ENCODE data around the gene RXRA.

RXRA gene

DNA sequence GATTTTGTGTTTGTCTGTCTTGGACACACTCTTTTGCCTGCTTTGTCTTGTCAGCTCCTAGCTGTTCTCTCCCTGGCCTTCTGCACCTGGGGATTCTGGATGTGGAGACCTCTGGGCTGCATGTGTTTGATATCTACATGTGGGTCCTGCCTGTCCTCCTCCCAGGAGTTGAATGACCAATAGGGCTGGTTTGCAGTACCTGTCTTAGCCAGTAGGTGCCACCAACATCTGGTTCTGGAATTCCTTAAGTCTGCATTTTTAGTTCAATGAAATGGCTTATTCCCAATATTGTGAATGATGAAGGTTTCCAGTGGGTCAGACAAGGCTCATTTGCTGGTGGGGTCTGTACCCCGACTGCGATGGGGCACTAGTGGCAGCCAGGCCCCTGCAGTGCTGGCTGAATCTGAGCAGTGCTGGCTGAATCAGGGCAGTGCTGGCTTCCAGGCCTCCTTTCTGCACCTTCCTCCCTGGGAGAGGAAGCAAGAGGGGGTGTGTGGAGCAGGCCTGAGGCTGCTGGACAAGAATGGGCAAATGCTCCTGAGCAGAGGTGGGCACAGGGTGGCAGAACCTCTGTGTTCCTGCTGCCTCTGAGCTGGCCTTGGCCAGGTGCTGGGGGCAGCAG is 73.3 kb downstream of the RXRA start:
- DNase-seq (ENCODE audit: low read depth in 2 of 2) = no peak

DNA sequence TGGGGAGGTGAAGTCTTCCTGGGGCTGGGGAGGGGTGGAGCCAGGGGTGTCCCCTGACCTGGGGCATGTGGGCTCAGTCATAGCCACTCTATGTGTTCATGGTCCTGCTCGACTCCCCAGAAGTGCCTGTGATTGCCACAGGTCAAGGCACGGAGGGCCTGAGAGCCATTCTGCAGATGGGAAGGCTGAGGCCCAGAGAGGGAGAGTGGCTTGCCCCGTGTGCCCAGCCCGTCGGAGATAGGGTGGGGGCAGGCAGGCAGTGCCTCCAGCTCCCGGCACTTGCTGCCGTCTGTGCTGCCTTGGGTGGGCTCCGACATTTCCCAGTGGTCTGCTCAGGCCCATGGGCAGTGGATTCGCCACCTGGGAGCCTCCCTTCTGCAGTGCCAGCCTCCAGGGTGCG is 74.0 kb downstream of the RXRA start:
- no peak for DNase-seq (ENCODE audit: low read depth in 2 of 2)

DNA sequence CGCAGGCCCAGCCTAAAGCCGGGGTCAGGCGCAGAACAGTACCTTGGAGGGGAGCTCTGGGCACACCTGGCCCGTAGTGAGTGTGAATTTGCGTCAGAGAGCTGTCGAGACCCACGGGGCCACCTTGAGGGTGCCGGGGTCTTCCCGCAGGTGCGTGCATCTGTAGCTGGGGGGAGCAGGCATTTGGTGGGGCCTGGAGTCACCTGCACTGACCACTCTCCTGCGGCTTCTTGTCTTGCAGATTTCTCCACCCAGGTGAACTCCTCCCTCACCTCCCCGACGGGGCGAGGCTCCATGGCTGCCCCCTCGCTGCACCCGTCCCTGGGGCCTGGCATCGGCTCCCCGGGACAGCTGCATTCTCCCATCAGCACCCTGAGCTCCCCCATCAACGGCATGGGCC is 75.1 kb downstream of the RXRA start:
- no peak for DNase-seq (ENCODE audit: low read depth in 2 of 2)

DNA sequence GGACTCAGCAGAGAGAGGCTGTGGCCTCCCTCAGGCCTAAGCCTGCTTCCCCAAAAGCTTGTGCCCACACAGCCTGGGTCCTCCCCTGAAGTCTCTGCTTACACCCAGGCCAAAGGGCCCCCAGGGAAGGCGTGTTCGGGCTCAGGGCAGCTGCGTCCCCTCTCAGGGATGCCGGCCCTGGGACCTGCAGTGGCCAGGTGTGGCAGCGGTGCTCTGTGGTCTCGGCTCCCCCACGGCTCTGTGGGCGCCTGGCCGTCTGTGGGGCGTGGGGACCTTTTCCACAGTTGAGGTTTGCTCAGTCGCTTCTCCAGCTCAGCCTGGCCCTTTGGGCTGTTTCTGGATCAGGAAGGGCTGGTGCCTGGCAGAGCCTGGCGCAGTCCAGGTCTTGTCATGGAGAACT is 75.9 kb downstream of the RXRA start:
- no peak for DNase-seq (ENCODE audit: low read depth in 2 of 2)

DNA sequence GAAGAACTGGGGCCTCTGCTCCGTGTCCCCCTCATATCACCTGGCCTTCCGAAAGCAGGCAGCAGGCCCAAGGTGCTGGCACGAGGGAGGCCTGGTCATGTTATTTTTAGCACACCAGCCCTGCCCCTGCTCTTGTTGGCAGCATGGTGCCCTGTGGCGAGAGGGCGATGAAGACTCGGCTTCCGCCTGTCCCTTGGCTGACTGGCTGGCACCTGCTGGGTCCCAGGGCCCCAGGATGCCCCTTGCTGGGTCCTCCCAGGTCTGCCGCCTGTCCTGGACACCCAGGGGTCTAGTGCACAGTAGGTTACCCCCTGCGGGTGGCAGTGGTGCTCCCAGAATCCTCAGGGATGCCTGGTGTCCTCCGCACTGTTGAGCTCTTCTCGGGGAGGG is 77.0 kb downstream of the RXRA start:
- no peak for DNase-seq (ENCODE audit: low read depth in 2 of 2)

DNA sequence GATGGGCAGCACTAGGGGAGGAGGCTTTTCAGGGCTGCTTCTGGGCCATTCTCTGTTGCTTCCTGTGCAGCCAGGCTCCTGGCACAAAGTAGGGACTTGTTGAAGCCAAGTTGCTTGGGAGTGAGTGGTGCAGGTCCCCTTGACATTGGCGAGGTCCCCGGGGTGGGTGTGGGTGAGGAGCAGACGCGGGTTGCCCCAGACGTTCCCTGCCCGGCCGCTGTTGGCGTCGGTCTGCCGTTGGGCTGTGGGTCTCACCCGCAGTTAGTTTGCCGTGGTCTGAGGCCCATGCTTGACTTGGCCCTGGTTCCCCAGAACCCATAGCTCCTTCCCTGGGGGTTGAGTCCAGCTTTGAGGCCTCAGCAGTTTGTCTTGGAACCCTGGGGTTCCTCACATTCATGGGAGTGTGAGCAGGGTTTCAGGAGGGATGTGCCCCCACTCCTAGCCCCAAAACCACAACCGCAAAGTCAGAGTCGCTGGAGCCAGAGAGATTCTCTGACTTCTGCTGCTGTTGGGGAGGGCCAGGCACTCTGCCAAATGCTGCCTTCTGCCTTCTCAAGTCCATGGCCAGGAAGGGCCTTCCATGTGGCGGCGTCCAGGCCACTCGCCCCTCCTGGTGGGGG is 77.5 kb downstream of the RXRA start:
- peak in 1 of 2 donors; percentile 23 for DNase-seq (ENCODE audit: low read depth in 2 of 2)

DNA sequence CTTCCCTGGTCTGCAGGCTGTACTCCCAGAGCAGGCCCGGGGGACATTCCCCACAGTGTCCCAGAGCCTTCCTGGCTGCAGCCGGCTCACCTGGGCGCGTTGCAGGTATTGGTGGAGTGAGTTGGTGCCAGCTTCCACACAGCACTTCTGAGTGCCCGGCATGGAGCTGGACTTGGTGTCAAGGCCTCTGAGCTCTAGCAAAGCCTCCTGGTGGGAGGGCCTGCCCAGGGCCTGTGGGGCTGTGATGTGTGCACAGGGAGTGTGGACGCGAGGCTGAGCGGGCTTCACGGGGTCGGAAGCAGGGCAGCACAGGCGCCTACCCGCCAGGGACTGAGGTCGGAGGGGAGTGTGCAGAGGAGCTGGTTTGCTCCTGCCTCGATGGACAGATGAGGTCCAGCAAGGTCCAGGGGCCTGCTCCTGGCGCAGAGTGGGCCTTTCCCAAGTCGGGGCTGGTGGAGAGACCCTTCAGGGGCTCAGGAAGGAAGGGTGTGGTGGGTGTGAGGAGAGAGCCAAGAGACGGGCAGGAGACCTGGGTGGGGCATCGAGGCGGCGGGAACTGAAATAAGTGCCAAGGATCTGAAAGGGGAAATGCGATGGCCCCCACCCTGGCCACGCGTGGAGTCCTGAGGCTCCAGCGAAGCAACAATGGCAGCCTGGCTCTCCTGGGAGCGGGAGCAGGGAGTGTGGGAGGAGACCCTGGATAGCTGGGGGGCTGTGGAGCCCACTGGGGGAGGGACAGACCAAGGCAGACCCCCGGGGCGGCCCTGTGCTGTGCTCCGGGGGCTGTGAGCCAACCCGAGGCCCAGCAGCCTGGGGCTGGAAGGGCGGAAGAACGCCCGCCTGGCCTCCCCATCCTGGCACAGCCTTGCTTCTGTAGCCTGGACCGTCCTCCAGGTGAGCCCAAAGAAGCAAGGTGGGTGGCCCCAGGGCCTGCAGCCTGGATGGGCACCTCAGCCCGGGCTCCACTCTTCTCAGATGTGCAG is 78.4 kb downstream of the RXRA start:
- DNase-seq (ENCODE audit: low read depth in 2 of 2) = no peak

DNA sequence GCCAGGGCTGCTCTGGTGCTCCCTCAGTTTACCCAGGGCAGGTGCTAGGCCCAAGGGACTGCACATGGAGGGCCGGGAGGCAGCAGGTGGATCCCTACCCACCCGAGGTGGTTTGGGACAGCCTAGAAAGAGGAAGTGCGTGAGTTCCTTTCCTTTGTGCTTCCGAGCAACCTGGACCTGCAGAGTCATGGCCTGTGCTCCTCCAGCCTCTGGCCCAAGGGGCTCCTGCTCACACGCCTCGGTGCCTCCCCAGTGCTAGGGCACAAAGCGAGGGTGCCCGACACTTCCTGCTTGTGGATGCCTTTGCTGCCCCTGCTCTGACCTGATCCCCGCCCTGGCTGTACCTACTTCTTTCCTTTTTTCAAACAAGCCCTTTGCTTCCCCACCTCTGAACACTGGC is 79.3 kb downstream of the RXRA start:
- no peak for DNase-seq (ENCODE audit: low read depth in 2 of 2)

DNA sequence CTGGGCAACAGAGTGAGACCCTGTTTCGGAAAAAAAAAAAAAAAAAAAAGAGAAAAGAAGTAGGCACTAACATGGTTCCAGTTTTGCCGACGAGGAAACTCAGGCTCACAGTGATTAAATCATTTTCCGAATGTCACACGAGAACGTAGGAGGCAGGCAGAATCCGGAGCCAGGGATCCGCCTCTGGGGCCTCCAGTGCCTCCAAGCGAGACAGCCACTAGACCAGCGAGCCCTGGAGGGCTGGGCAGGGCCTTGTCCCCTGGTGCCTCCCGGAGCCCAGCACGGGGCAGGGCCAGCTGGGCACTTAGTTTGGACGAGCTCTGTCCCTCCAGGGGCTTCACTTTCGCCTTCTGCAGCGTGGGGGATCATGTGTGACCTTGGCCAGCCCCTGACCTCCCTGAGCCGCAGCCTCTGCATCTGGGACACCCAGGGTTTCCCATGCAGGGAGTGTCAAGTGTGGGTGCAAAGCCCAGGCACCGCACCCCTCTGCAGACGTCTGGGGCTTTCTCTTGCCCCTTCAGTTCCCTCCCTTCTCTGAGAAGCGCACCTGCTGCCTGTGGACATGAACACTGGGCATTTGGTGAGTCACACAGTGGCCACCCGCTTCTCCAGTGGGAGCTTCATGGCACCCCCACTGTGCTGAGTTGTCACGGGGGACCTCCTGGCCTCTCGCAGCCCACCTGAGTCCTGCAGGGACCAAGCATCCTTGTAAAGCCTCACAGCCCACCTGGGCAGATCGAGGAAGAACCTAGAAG is 80.3 kb downstream of the RXRA start:
- no peak for DNase-seq (ENCODE audit: low read depth in 2 of 2)

DNA sequence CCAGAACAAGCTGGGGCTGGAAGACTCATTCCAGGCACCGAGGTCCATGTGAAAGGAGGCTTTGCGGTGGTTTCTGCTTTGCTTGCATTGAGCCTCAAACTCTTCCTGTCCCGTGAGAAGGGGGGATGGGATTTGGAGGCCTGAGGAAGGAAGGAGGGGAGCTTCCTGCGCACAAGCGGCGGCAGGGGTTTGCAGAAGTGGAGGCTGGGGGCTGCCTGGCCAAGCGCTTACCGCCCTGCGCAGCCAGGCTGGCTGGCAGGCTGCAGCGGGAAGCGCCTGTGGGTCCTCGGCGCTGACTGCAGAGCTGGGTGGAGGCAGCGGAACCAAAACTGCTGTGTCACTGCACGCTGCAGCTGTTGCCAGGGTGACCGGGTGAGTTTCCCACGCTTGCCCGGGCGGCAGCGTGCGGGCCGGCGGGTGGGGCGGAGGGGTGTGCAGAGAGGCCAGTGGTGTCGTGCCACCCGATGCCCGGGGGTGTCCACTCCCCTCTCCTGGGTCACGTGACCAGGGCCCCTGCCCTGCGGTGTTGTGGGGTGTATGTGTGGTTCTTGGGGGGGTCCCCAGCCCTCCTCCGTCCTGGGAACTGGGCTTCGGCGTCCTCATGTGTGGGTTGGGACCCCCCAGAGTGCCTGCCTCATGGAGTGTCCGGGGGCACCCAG is 81.0 kb downstream of the RXRA start:
- DNase-seq (ENCODE audit: low read depth in 2 of 2) = peak; percentile 64 to 73

DNA sequence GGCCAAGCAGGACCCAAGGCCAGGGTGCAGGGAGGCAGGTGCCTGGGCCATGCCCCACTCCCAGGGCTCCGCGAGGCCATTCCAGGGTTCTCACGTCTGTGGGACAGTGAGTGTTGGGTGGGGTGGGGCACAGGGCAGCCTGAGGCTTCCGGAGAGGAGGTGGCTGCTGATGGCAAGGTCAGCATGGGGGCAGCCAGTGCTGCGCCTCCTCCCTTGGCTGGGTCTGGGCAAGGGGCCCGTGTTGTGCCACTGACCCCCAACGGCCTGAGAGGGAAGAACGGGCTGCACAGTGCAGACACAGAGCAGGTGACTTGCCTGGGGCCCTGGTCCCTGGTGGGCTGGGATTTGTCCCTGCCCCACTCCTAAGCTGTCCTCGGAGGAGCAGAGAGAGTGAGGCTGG is 82.1 kb downstream of the RXRA start:
- DNase-seq (ENCODE audit: low read depth in 2 of 2) = no peak

DNA sequence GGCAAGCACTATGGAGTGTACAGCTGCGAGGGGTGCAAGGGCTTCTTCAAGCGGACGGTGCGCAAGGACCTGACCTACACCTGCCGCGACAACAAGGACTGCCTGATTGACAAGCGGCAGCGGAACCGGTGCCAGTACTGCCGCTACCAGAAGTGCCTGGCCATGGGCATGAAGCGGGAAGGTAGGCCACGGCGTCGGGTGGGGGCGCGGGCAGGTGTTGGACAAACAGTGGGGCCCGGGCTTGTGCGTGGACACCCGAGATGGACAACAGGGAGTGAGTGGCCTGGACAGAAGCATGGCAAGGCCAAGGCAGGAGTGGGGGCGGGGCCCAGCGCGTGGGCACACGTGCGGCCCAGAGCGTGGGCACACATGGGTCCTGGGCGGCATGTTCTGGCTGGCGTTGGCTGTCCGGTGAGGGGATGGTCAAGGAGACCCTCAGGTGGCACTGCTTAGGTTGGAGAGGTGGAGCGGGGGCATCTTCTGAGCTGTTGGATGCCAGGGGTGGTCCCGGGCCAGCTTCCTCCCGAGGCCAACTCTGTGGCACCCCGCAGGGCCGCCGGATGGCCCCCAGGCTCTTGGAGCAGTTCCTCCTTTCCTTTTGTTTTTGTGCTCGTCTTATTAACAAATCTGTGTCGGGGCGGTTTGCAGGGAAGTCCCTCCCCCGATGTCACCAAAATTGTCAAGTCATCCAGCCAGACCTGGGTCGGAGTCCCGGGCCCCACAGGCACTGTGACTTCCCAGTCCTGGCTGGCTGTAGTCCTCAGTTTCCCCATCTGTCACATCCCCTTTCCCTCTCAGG is 82.9 kb downstream of the RXRA start:
- no peak for DNase-seq (ENCODE audit: low read depth in 2 of 2)

DNA sequence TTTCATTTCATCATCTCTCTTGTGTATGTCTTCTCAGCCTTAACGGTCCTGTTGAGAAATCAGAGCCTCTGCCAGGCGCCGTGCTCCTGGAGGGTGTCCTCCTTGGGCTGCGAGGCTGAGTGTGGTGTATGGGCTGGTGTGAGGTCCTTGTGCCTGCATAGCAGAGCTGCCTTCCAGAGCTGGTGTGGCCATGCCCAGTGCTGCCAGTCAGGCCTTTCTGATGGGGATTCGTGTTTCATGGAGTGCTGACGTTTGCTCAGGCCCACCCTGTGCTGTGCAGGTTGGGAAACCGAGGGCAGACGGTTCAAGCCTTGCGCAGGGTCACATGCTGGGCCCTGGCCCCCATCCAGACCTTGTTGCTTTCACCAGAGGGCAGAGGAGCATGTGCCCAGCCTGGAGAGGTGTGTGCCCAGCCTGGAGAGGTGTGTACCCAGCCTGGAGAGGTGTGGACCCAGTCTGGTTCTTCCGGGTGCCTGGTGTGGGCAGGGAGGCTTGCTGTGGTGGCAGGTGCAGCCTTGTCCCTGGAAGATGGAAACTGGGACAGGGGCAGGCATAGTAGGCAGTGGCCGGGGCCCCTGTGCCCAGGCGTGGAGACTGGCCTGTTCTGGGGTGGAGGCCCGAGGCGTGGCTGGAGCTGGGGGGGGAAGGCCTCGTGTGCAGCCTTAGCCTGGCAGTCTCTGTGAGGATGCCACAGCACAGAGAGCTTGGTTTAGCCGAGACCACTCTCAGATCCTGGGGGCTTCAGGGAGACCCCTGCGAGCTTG is 84.0 kb downstream of the RXRA start:
- no peak for DNase-seq (ENCODE audit: low read depth in 2 of 2)

DNA sequence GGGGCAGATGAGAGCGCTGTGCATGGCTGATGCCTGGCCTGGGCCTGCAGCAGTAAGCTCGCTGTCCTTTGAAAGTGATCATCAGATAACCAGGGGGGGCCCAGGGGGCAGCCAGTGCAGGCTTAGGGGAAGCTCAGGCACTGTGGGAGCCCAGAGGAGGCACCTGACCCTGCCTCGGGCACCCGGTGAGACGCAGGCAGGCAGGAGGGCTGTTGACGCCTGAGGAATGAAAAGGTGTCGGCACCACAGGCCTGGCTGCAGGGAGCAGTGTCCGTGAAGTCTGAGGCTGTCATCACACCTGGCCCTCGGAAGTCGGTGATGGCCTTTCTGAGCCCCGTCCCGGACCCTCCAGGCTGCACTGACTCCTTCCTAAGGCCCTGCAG is 84.6 kb downstream of the RXRA start:
- no peak for DNase-seq (ENCODE audit: low read depth in 2 of 2)

DNA sequence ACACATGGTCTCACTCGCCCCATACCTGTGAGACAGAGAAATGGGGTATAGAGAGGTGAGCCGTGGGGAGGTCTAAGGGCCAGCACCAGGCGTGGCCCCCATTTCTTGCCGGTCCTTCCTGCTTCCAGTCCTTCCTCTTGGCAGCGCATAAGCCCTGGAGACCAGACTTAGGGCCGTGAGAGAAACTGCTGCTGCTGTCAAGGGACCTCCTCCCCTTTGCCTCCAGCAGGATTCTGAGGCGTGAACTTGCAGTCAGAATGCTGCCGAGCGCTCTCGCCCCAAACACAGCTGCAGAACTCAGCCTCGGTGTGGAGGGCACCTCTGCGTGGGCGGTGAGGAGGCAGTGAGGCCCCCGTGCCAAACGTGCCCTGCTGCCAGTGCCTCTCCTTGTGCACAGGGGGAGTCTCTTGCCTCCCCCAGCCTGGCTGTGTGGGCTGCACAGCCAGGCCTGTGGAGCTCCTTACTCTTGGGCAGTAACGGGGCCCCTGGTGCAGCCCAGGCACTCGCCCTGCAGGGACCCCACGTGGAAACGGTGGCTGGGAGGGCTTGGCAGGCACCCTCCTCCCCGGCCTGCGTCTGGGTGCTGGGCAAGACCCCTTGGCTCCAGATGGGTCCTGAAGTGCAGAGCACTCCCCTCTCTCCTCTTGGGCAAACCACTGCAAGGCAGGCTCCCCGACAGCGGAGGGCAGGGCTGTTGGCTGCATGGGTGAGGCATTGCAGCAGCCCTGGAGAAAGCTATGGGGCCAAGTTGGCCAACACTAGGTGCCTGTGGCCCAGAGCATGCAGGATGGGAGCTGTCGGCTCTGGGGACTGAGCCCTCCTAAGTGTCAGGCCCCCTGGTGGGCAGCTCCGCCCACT is 85.4 kb downstream of the RXRA start:
- no peak for DNase-seq (ENCODE audit: low read depth in 2 of 2)

DNA sequence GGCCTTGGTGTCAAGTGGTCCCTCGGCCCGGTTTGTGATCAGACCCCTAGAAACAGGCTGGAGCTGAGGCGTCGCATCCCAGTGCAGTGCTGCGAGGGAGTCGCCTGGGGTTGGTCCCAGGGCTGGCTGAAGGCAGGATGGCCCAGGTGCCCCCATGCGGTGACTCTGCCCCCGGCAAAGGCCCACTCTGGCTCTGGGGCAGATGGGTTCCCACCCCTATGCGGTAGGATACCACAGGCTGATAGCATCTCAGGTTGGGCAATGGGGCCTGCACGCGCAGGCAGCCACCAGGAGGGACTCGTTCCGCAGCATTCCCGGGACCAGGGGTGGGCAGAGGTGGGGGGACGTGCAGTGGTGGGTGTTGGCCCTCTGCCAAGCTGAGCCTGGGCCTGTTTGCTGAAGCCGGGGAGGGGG is 86.0 kb downstream of the RXRA start:
- DNase-seq (ENCODE audit: low read depth in 2 of 2) = no peak

DNA sequence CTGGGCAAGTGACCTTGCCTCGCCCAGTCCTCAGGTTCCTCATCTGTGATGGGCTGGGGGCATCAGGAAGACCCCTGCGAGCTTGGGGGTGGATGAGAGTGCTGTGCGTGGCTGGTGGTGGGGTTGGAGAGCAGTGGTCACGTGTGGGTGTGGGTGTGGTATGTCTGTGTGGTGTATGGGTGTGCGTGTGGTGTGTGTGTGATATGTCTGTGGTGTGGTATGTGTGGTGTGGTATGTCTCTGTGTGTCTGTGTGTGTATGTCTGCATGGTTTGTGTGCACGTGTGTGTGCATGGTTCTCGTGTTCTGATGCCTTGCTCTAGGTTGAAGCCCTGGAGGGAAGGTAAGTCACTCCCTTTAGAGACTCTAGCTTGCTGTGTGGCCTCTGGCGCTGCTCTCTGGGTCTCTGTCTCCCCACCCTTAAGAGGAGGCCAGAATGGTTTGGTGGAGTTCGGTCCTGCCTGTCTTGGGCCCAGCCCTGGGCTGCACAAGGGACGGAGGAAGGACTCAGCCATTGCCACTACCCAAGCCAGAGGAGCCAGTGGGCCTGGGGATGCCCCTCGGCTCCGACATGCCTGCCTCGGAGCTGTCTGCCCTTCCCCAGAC is 87.0 kb downstream of the RXRA start:
- no peak for DNase-seq (ENCODE audit: low read depth in 2 of 2)

DNA sequence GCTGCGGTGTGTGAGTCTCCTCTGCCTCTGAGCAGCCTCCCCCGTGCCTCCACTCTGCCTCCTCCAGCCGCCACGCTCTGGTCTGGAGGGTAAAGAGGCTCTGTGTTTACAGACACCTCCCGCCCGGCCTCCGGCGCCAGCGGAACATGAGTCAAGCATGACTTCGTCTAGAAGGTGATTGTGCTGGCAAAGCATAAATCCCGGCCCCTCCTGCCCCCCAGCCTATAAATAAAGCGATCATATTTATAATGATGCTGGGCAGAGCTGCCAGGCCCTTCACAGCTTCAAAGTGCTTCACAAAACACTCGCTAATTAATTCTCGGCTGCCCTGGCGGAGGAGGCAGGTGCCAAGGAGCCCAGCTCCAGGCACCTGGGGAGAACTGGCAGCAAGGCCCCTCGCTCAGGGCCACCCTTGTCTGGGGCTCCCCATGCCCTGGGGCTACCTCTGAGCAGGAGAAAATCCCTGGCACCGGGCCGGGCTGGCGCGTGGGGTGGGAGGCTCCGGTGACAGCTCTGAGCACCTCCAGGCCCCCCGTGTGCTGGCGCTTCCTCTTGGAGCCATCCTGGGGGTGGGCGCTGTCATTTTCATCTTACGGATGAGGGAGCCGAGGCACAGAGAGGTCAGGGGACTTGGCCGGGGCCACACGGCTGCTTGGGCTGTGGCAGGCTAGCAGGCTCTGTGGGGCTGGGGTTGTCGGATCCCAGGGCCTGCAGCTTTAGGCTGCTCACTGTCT is 87.8 kb downstream of the RXRA start:
- no peak for DNase-seq (ENCODE audit: low read depth in 2 of 2)
